Smooth muscle cell (in vitro differentiated cells): ENCODE measurements around the gene NCKAP5L. TPM values are rescaled to one million over a fixed set of nuclear protein-coding genes. Genes with fewer than 3 reads are reported as not detected.

Experiments used
- DNase-seq: peaks from one replicate; lab custom pipeline; 2025; ENCODE audit not compliant: unreplicated experiment; lab: John Stamatoyannopoulos, UW
- H2AFZ ChIP-seq: fragments of 200-600 bp; sonication (generic); 2 replicates; pipeline ENCODE4 v1.6.0; 2016; ENCODE audit warnings: antibody characterized with exemption, low read depth, mild to moderate bottlenecking
- H3F3A ChIP-seq: fragments of 200-600 bp; sonication (generic); 2 replicates; pipeline ENCODE4 v1.6.0; 2017; ENCODE audit warnings: antibody characterized with exemption, low read depth
- H3K27ac ChIP-seq: fragments of 200-600 bp; sonication (generic); 2 replicates; pipeline ENCODE4 v1.5.1; 2016; ENCODE audit warnings: low read depth, mild to moderate bottlenecking
- H3K27me3 ChIP-seq: fragments of 200-600 bp; sonication (generic); 2 replicates; pipeline ENCODE4 v1.6.1; 2016; ENCODE audit warnings: low read depth, mild to moderate bottlenecking
- H3K36me3 ChIP-seq: fragments of 200-600 bp; sonication (generic); 2 replicates; pipeline ENCODE4 v1.5.1; 2016; ENCODE audit warnings: low read depth
- H3K4me1 ChIP-seq: fragments of 200-600 bp; sonication (generic); 2 replicates; pipeline ENCODE4 v1.5.1; 2016; ENCODE audit warnings: low read depth
- H3K4me2 ChIP-seq: fragments of 200-600 bp; sonication (generic); 2 replicates; pipeline ENCODE4 v1.6.0; 2016; ENCODE audit warnings: mild to moderate bottlenecking
- H3K4me3 ChIP-seq: fragments of 200-600 bp; sonication (generic); 2 replicates; pipeline ENCODE4 v1.5.1; 2016; ENCODE audit warnings: mild to moderate bottlenecking
- H3K79me2 ChIP-seq: fragments of 200-600 bp; sonication (generic); 2 replicates; pipeline ENCODE4 v1.6.0; 2016; ENCODE audit warnings: low read depth, mild to moderate bottlenecking
- H3K9ac ChIP-seq: fragments of 200-600 bp; sonication (generic); 2 replicates; pipeline ENCODE4 v1.6.0; 2016; ENCODE audit warnings: low read depth
- H3K9me3 ChIP-seq: fragments of 200-600 bp; sonication (generic); replicated peaks from 2 replicates; pipeline ENCODE4 v1.5.1; 2016; ENCODE audit warnings: low read depth
- H4K20me1 ChIP-seq: fragments of 200-600 bp; sonication (generic); 2 replicates; pipeline ENCODE4 v1.6.0; 2016; ENCODE audit warnings: low read depth
- CTCF ChIP-seq: fragments of 200-600 bp; sonication (generic); IDR thresholded peaks from 2 replicates; pipeline ENCODE4 v1.5.1; 2017; ENCODE audit warnings: borderline replicate concordance, mild to moderate bottlenecking, antibody characterized with exemption; ENCODE audit not compliant: insufficient read depth, poor library complexity, severe bottlenecking
- WGBS: methylation state at CpG from one replicate; pipeline ENCODE4 v1.1.7; 2016; ENCODE audit warnings: low lambda C conversion rate; 5-methylcytosine and 5-hydroxymethylcytosine counted together
- polyA plus RNA-seq: library from polyadenylated mRNA; unstranded; fragments of >200 nt; fragmentation: Nextera tagmentation; extraction: Ambion mirVana; gene quantifications from 2 replicates; pipeline ENCODE4 v1.2.1, GENCODE V29; 2016
- total RNA-seq: library from RNA; depleted of rRNA; stranded (reverse); fragments of >200 nt; gene quantifications from 2 replicates; pipeline ENCODE4 v1.2.3, GENCODE V29; 2014

Gene NCKAP5L
- total and polyA plus RNA-seq, 2 experiments from 2014 or later = 24.1 to 29.4 TPM

- Histone ChIP-seq H3K4me2 (no peak overlapping the region), H3K79me2 (no peaks in the 10 kb centered on the region), H3K9ac (no peak overlapping the region), H3K27ac (no peak overlapping the region), H3F3A (no peaks in the 10 kb centered on the region), H3K4me3 (no peak overlapping the region), H3K36me3 (no peaks in the 10 kb centered on the region), H3K27me3 (no peaks in the 10 kb centered on the region), H2AFZ (no peak overlapping the region), H3K4me1 (no peaks in the 10 kb centered on the region), H3K9me3 (no peaks in the 10 kb centered on the region), H4K20me1 (no peaks in the 10 kb centered on the region)
- TF ChIP-seq CTCF = no peak
- 97% methylated on average over 32 of the region's 32 CpGs for WGBS
- no peak for DNase-seq
Measured at GRCh38 chr12:49794811-49795653, 33.2 kb downstream of the NCKAP5L start.

- no peak for DNase-seq
- Histone ChIP-seq H3K79me2 (no peaks in the 10 kb centered on the region), H4K20me1 (no peaks in the 10 kb centered on the region), H3K9me3 (no peaks in the 10 kb centered on the region), H3K27ac (no peak overlapping the region), H3F3A (no peaks in the 10 kb centered on the region), H3K4me3 (no peak overlapping the region), H3K27me3 (no peaks in the 10 kb centered on the region), H3K4me1 (no peaks in the 10 kb centered on the region), H3K36me3 (no peaks in the 10 kb centered on the region), H2AFZ (no peak overlapping the region), H3K9ac (no peak overlapping the region), H3K4me2 (no peak overlapping the region)
- WGBS = 97% methylated on average over 5 of the region's 5 CpGs
- TF ChIP-seq CTCF = no peak
Measured at GRCh38 chr12:49794021-49794420, 34.2 kb downstream of the NCKAP5L start.

GRCh38 chr12:49793620-49794019, 34.6 kb downstream of the NCKAP5L start:
- no peaks in the 10 kb centered on the region for H3K36me3 ChIP-seq

More at GRCh38 chr12:49793620-49794019, 34.6 kb downstream of the NCKAP5L start:
- no peak for DNase-seq
- H3K27me3 ChIP-seq = no peaks in the 10 kb centered on the region
- WGBS = 99% methylated on average over 9 of the region's 9 CpGs
- H3K4me2 ChIP-seq = no peak overlapping the region
- no peak overlapping the region for H2AFZ ChIP-seq
- H3K27ac ChIP-seq = no peak overlapping the region
- TF ChIP-seq CTCF = no peak
- H3F3A ChIP-seq = no peaks in the 10 kb centered on the region
- H3K79me2 ChIP-seq = no peaks in the 10 kb centered on the region
- no peak overlapping the region for H3K9ac ChIP-seq
- no peak overlapping the region for H3K4me3 ChIP-seq
- no peaks in the 10 kb centered on the region for H4K20me1 ChIP-seq
- H3K9me3 ChIP-seq = no peaks in the 10 kb centered on the region
- no peaks in the 10 kb centered on the region for H3K4me1 ChIP-seq
